ENCODE results near the gene SLC25A47. TPM values are rescaled to one million over a fixed set of nuclear protein-coding genes. Genes with fewer than 3 reads are reported as not detected.

Gene SLC25A47
- total and polyA plus RNA-seq, 9 of the 15 experiments (the other 6 are each of a cell fraction or from before 2014, with no cell fraction given): 0.09 to 0.23 (median 0.22) TPM; not detected in 6

DNA sequence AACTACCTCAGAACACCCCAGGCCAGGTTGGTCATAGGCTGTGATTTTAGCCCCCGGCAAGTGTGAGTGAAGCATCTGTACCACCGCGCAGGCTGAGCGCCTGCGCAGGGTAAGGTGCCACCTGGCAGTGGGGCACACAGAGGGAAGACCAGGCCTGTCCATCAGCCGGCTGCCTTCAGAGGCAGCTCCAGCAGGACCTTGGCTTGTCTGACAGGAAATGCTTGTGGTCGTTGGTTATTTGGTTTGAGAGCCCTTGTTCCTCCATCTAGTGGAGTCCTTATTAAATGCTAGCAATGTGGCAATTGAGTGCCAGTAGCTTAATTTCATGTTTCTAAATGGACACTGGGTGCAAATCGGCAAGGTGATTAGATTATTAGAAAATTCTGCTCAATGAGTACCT, 44.4 kb upstream of the SLC25A47 start:
- DNase-seq (ENCODE audit: extremely low read depth in 1 of 4, low spot score in 3 of 4) (no peak), ATAC-seq (no peak), FAIRE-seq (no peak)
- no peaks in the 10 kb centered on the region for H3K9me1 ChIP-seq (ENCODE audit: control insufficient read depth, insufficient read depth, low read length)
- no peak overlapping the region for H3K27ac ChIP-seq (ENCODE audit: extremely low read depth, low read depth, low read length)
- H3K9ac ChIP-seq (ENCODE audit: insufficient read depth in 1 of 2, low read depth in 2 of 2, low read length in 2 of 2): no peak overlapping the region
- in situ Hi-C loops (cut with MboI) (no loop called here), intact Hi-C loops (cut with micrococcal nuclease) (no loop called here)
- TF ChIP-seq KLF1 (tag; IDR thresholded peaks at IDR 0.05): no peak
- TF ChIP-seq FUS (optimal IDR thresholded peaks at IDR 0.05; ENCODE audit: low read depth, low read length): no peak
- TF ChIP-seq, protein P1, sequence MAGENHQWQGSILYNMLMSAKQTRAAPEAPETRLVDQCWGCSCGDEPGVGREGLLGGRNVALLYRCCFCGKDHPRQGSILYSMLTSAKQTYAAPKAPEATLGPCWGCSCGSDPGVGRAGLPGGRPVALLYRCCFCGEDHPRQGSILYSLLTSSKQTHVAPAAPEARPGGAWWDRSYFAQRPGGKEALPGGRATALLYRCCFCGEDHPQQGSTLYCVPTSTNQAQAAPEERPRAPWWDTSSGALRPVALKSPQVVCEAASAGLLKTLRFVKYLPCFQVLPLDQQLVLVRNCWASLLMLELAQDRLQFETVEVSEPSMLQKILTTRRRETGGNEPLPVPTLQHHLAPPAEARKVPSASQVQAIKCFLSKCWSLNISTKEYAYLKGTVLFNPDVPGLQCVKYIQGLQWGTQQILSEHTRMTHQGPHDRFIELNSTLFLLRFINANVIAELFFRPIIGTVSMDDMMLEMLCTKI (IDR thresholded peaks at IDR 0.05; ENCODE audit: partially characterized antibody): no peak
- no peak for TF ChIP-seq SREBF2 (CRISPR knock-in tag; IDR thresholded peaks at IDR 0.05)
- TF ChIP-seq PRPF4 (IDR thresholded peaks at IDR 0.05; ENCODE audit: insufficient read depth, low read depth, low read length, poor library complexity, severe bottlenecking): no peak
- no peak for TF ChIP-seq ESRRB (CRISPR knock-in tag; IDR thresholded peaks at IDR 0.05; ENCODE audit: borderline replicate concordance)
- TF ChIP-seq HDAC3 (IDR thresholded peaks at IDR 0.05; ENCODE audit: borderline replicate concordance, partially characterized antibody): no peak
- TF ChIP-seq, protein P2, sequence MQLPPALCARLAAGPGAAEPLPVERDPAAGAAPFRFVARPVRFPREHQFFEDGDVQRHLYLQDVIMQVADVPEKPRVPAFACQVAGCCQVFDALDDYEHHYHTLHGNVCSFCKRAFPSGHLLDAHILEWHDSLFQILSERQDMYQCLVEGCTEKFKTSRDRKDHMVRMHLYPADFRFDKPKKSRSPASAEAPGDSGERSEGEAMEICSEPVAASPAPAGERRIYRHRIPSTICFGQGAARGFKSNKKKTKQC (CRISPR knock-in tag; IDR thresholded peaks at IDR 0.05): no peak
- no peak for TF ChIP-seq ZKSCAN8 (CRISPR knock-in tag; IDR thresholded peaks at IDR 0.05)
- TF ChIP-seq HDGF (IDR thresholded peaks at IDR 0.05): no peak
- TF ChIP-seq, protein P3, sequence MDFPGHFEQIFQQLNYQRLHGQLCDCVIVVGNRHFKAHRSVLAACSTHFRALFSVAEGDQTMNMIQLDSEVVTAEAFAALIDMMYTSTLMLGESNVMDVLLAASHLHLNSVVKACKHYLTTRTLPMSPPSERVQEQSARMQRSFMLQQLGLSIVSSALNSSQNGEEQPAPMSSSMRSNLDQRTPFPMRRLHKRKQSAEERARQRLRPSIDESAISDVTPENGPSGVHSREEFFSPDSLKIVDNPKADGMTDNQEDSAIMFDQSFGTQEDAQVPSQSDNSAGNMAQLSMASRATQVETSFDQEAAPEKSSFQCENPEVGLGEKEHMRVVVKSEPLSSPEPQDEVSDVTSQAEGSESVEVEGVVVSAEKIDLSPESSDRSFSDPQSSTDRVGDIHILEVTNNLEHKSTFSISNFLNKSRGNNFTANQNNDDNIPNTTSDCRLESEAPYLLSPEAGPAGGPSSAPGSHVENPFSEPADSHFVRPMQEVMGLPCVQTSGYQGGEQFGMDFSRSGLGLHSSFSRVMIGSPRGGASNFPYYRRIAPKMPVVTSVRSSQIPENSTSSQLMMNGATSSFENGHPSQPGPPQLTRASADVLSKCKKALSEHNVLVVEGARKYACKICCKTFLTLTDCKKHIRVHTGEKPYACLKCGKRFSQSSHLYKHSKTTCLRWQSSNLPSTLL (IDR thresholded peaks at IDR 0.05): no peak
- no peaks in the 10 kb centered on the region for H3K9me3 ChIP-seq (replicated peaks; ENCODE audit: control insufficient read depth, insufficient read depth, low read depth, low read length)
- H3K4me1 ChIP-seq (replicated peaks in 1 of 2; ENCODE audit: control insufficient read depth in 2 of 2, insufficient read depth in 2 of 2, low read length in 2 of 2): peaks cover 0 to 7% of the 10 kb centered on the region in 2 experiments; a peak in 2 of 5 replicates
- no peak overlapping the region for H3K4me3 ChIP-seq
- H3K27me3 ChIP-seq (ENCODE audit: control insufficient read depth in 2 of 2, insufficient read depth in 2 of 2, low read length in 2 of 2): no peaks in the 10 kb centered on the region
- ChIA-PET POLR2A (interaction anchor here (0.6 to 1.0 kb wide), 2 partner anchors 15 to 710 kb away, joined by 4 to 5 read pairs; no protein-coding TSS in a partner anchor), CTCF (ENCODE audit: low intra/inter-chr PET ratio) (no interaction called here)
- H3K79me2 ChIP-seq (ENCODE audit: control insufficient read depth, insufficient read depth, low read length): peaks cover 64% of the 10 kb centered on the region
- H2AFZ ChIP-seq (ENCODE audit: low read depth, low read length): no peak overlapping the region
- H3K36me3 ChIP-seq (ENCODE audit: control insufficient read depth, insufficient read depth, low read length): peaks cover 78% of the 10 kb centered on the region; the same call in 2 of the 3 replicates
- H3K4me2 ChIP-seq (ENCODE audit: insufficient read depth, low read length): no peak overlapping the region
- H4K20me1 ChIP-seq (replicated peaks; ENCODE audit: control insufficient read depth, insufficient read depth, low read length): 0 out of 2 replicates have a peak, but pooled peaks cover 3% of the 10 kb centered on the region
- BruUV-seq (replicated peaks): no TSS peak
- 91% methylated on average over 8 of the region's 8 CpGs for WGBS (ENCODE audit: insufficient coverage, low coverage, missing lambda C conversion rate)

All from K562 (cell line).